Ureter (tissue), 1 donor: Measurements from ENCODE around the gene XKR3. TPM values are rescaled to one million over a fixed set of nuclear protein-coding genes. Genes with fewer than 3 reads are reported as not detected.
"Not testable (repeated sequence)": the region's sequence is repeated elsewhere in the genome, so short reads cannot be mapped to it uniquely, and the experiment has no call there.

Source experiments
- DNase-seq: peaks from one replicate; pipeline ENCODE4 v3.0.0-alpha.2; 2020; ENCODE audit warnings: low spot score
- total RNA-seq: library from RNA; stranded (reverse); gene quantifications from one replicate; pipeline ENCODE4 v1.2.4, GENCODE V29; 2023
- donor health status: DM: yes; HTN: yes; CAD: no.

Gene XKR3
- total RNA-seq, 1 donor from 2014 or later: not detected

GRCh38 chr22:16806401-16806800, 18.8 kb downstream of the XKR3 start:
- DNase-seq: no peak

GRCh38 chr22:16804882-16805281, 20.3 kb downstream of the XKR3 start:
- no peak for DNase-seq

GRCh38 chr22:16803255-16803917, 21.8 kb downstream of the XKR3 start:
- DNase-seq: no peak

GRCh38 chr22:16801571-16801970, 23.6 kb downstream of the XKR3 start:
- DNase-seq: no peak

- DNase-seq: no peak
Observed at GRCh38 chr22:16801088-16801487, 24.1 kb downstream of the XKR3 start.

- DNase-seq: no peak
Observed at GRCh38 chr22:16800358-16800757, 24.9 kb downstream of the XKR3 start.

GRCh38 chr22:16795504-16795903, 29.7 kb downstream of the XKR3 start:
- DNase-seq: not testable (repeated sequence)

GRCh38 chr22:16793831-16794230, 31.4 kb downstream of the XKR3 start:
- no peak for DNase-seq

GRCh38 chr22:16789860-16790493, 35.2 kb downstream of the XKR3 start:
- DNase-seq: no peak

GRCh38 chr22:16783930-16784354, 41.3 kb downstream of the XKR3 start:
- DNase-seq: no peak

GRCh38 chr22:16783453-16783852, 41.8 kb downstream of the XKR3 start:
- no peak for DNase-seq

- no peak for DNase-seq
Observed at GRCh38 chr22:16781764-16782329, 43.4 kb downstream of the XKR3 start.

- no peak for DNase-seq
Observed at GRCh38 chr22:16781074-16781763, 44.0 kb downstream of the XKR3 start.

GRCh38 chr22:16777284-16777924, 47.8 kb downstream of the XKR3 start:
- DNase-seq: no peak

GRCh38 chr22:16776080-16776479, 49.1 kb downstream of the XKR3 start:
- DNase-seq: no peak

GRCh38 chr22:16774911-16775500, 50.2 kb downstream of the XKR3 start:
- no peak for DNase-seq

- DNase-seq: not testable (repeated sequence)
Observed at GRCh38 chr22:16771569-16771968, 53.6 kb downstream of the XKR3 start.

- DNase-seq: not testable (repeated sequence)
Observed at GRCh38 chr22:16767927-16768326, 57.3 kb downstream of the XKR3 start.

- not testable (repeated sequence) for DNase-seq
Observed at GRCh38 chr22:16762224-16762623, 63.0 kb downstream of the XKR3 start.

- DNase-seq: not testable (repeated sequence)
Observed at GRCh38 chr22:16760416-16760815, 64.8 kb downstream of the XKR3 start.

GRCh38 chr22:16749282-16749681, 75.9 kb downstream of the XKR3 start:
- not testable (repeated sequence) for DNase-seq
